K562 (cell line): ENCODE results near the gene SUSD3.

Source experiments
- ARID3A ChIP-seq: IDR thresholded peaks from 2 replicates; pipeline ENCODE4 v1.6.1; 2012; ENCODE audit warnings: low read depth, low read length, improper control_type of control experiment, borderline replicate concordance
- CBX1 ChIP-seq: sonication (generic); IDR thresholded peaks from 2 replicates; pipeline ENCODE4 v1.6.1; 2016; ENCODE audit warnings: antibody characterized with exemption, low read depth, mild to moderate bottlenecking
- FOSL1 ChIP-seq: fragments of 200-800 bp; sonication (Bioruptor generic); conservative IDR thresholded peaks from 2 replicates; pipeline ENCODE4 v1.6.1; 2016; ENCODE audit warnings: missing genetic modification characterization, missing compliant biosample characterization
- SIN3A ChIP-seq, 2 experiments: fragments of 150-350 bp in 1 of 2; IDR thresholded peaks; 2 replicates each; pipeline ENCODE4 v1.6.1; 2011 to 2016; ENCODE audit warnings: borderline replicate concordance in 2 of 2, low read depth in 2 of 2, low read length in 2 of 2, mild to moderate bottlenecking in 2 of 2, moderate library complexity in 2 of 2; ENCODE audit not compliant: control insufficient read depth in 1 of 2
- TBP ChIP-seq: optimal IDR thresholded peaks from 2 replicates; pipeline ENCODE3; 2011; ENCODE audit warnings: low read depth, low read length, improper control_type of control experiment
- TF ChIP-seq, protein P1 (sequence below): fragments of 250-450 bp; sonication (Bioruptor Pico); IDR thresholded peaks from 2 replicates; pipeline ENCODE4 v1.4.0; 2020; ENCODE audit warnings: mild to moderate bottlenecking, moderate library complexity
- TF ChIP-seq, protein P2 (sequence below), 2 experiments: fragments of 450-650 bp; conservative IDR thresholded peaks; 2 replicates each; pipeline ENCODE4 v1.6.1; 2017; ENCODE audit warnings: mild to moderate bottlenecking in 2 of 2, moderate library complexity in 2 of 2

DNA sequence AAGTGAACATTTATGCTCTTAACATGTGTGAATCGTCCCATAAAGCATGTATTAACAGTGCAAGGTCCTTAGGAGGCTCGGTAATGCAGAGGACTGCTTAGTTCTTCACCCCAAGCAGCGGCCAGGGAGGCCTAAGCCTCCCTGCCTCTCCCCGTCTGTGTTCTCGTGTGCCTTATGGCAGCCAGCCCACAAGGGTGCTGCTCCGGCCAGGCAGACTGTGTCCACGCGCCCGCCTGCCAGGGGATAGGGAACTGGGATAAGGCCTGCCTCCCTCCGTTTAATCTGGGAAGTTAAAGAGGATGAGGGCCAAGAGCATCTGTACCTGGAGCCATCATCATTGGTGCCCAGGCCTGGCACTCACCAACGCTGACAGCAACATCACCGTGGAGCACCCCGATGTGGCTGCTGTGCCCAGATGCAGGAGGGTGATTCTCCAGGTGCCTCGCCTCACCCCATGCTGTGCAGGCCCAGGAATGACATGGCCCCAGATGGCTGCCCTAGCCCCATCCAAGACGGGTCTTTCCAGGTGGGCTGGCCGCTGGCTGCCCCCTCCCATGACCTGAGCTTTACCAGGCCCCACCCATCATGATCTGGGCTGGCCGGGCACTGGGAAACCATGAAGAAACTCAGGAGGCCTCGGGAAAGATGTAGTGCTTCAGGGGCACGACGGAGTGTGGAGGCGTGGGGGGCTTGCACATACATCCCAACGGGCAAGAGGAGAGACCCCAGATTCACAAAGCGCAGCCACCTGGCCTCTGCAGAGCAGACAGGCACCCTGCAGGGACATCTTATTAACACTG lies 35.6 kb upstream of the SUSD3 start:
- TF ChIP-seq SIN3A (IDR thresholded peaks at IDR 0.05; ENCODE audit: borderline replicate concordance in 2 of 2, control insufficient read depth in 1 of 2, low read depth in 2 of 2, low read length in 2 of 2) (no peak), CBX1 (no peak), FOSL1 (tag) (no peak), TBP (no peak), ARID3A (no peak)
- TF ChIP-seq, protein P1, sequence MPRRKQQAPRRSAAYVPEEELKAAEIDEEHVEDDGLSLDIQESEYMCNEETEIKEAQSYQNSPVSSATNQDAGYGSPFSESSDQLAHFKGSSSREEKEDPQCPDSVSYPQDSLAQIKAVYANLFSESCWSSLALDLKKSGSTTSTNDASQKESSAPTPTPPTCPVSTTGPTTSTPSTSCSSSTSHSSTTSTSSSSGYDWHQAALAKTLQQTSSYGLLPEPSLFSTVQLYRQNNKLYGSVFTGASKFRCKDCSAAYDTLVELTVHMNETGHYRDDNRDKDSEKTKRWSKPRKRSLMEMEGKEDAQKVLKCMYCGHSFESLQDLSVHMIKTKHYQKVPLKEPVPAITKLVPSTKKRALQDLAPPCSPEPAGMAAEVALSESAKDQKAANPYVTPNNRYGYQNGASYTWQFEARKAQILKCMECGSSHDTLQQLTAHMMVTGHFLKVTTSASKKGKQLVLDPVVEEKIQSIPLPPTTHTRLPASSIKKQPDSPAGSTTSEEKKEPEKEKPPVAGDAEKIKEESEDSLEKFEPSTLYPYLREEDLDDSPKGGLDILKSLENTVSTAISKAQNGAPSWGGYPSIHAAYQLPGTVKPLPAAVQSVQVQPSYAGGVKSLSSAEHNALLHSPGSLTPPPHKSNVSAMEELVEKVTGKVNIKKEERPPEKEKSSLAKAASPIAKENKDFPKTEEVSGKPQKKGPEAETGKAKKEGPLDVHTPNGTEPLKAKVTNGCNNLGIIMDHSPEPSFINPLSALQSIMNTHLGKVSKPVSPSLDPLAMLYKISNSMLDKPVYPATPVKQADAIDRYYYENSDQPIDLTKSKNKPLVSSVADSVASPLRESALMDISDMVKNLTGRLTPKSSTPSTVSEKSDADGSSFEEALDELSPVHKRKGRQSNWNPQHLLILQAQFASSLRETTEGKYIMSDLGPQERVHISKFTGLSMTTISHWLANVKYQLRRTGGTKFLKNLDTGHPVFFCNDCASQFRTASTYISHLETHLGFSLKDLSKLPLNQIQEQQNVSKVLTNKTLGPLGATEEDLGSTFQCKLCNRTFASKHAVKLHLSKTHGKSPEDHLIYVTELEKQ = no peak
- TF ChIP-seq, protein P2, sequence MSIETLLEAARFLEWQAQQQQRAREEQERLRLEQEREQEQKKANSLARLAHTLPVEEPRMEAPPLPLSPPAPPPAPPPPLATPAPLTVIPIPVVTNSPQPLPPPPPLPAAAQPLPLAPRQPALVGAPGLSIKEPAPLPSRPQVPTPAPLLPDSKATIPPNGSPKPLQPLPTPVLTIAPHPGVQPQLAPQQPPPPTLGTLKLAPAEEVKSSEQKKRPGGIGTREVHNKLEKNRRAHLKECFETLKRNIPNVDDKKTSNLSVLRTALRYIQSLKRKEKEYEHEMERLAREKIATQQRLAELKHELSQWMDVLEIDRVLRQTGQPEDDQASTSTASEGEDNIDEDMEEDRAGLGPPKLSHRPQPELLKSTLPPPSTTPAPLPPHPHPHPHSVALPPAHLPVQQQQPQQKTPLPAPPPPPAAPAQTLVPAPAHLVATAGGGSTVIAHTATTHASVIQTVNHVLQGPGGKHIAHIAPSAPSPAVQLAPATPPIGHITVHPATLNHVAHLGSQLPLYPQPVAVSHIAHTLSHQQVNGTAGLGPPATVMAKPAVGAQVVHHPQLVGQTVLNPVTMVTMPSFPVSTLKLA (conservative IDR thresholded peaks at IDR 0.05) = no peak
